ENCODE measurements around the gene GADD45GIP1.

Gene GADD45GIP1

GRCh38 chr19:12990853-12991252 lies 33.8 kb upstream of the GADD45GIP1 start:
- Histone ChIP-seq H3K4me2 (ENCODE audit: low read length) (no peak overlapping the region), H3K4me3 (ENCODE audit: low read length) (no peak overlapping the region), H3K9me2 (replicated peaks; ENCODE audit: control insufficient read depth, low read length) (no peaks in the 10 kb centered on the region), H4K20me1 (ENCODE audit: control insufficient read depth, insufficient read depth, low read depth, low read length) (no peaks in the 10 kb centered on the region), H3K27ac (ENCODE audit: low read depth, low read length) (no peak overlapping the region), H3F3A (ENCODE audit: control insufficient read depth, insufficient read depth) (no peaks in the 10 kb centered on the region), H3K36me3 (ENCODE audit: control insufficient read depth, low read length) (no peaks in the 10 kb centered on the region), H3K79me2 (ENCODE audit: control insufficient read depth, low read length) (no peaks in the 10 kb centered on the region), H3K27me3 (ENCODE audit: control insufficient read depth, low read length) (peaks cover 17% of the 10 kb centered on the region), H3K4me1 (ENCODE audit: control insufficient read depth, low read length) (no peaks in the 10 kb centered on the region), H3K9me3 (ENCODE audit: control insufficient read depth, insufficient read depth, low read length) (peaks cover 2% of the 10 kb centered on the region; the same call in 1 of the 2 replicates)
- TF ChIP-seq, protein P1, sequence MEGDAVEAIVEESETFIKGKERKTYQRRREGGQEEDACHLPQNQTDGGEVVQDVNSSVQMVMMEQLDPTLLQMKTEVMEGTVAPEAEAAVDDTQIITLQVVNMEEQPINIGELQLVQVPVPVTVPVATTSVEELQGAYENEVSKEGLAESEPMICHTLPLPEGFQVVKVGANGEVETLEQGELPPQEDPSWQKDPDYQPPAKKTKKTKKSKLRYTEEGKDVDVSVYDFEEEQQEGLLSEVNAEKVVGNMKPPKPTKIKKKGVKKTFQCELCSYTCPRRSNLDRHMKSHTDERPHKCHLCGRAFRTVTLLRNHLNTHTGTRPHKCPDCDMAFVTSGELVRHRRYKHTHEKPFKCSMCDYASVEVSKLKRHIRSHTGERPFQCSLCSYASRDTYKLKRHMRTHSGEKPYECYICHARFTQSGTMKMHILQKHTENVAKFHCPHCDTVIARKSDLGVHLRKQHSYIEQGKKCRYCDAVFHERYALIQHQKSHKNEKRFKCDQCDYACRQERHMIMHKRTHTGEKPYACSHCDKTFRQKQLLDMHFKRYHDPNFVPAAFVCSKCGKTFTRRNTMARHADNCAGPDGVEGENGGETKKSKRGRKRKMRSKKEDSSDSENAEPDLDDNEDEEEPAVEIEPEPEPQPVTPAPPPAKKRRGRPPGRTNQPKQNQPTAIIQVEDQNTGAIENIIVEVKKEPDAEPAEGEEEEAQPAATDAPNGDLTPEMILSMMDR (IDR thresholded peaks at IDR 0.05; ENCODE audit: low read depth, low read length, poor library complexity, severe bottlenecking) = no peak
- TF ChIP-seq EZH2phosphoT487 (IDR thresholded peaks at IDR 0.05; ENCODE audit: borderline replicate concordance, low read length) = no peak

DNA sequence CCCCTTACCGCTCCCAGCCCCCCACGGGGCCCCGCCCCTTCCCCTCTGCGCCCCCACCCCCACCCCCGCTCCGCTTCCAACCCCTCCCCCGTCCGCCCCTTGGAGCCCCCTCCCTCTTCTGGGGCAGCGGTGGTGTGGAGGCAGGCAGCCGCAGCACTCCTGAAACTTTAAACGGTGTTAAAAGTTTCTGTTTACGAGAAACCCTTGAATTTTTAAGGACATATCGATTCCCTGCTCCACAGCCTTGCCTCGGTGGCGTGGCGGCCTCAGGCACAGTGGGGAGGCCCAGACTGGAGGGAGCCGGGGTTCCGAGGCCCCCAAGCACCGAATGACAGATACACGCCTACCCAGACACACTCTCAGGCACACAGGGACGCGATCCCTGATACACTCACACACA lies 33.4 kb upstream of the GADD45GIP1 start:
- Histone ChIP-seq H3K4me1 (ENCODE audit: control insufficient read depth, low read length) (no peaks in the 10 kb centered on the region), H3K36me3 (ENCODE audit: control insufficient read depth, low read length) (no peaks in the 10 kb centered on the region), H3K27ac (ENCODE audit: low read depth, low read length) (no peak overlapping the region), H3K9me2 (replicated peaks; ENCODE audit: control insufficient read depth, low read length) (no peaks in the 10 kb centered on the region), H3K9me3 (ENCODE audit: control insufficient read depth, insufficient read depth, low read length) (peaks cover 2% of the 10 kb centered on the region; the same call in 1 of the 2 replicates), H3K79me2 (ENCODE audit: control insufficient read depth, low read length) (no peaks in the 10 kb centered on the region), H3F3A (ENCODE audit: control insufficient read depth, insufficient read depth) (no peaks in the 10 kb centered on the region), H3K4me2 (ENCODE audit: low read length) (no peak overlapping the region), H3K27me3 (ENCODE audit: control insufficient read depth, low read length) (peaks cover 18% of the 10 kb centered on the region), H3K4me3 (ENCODE audit: low read length) (no peak overlapping the region), H4K20me1 (ENCODE audit: control insufficient read depth, insufficient read depth, low read depth, low read length) (no peaks in the 10 kb centered on the region)
- TF ChIP-seq, protein P1 (IDR thresholded peaks at IDR 0.05; ENCODE audit: low read depth, low read length, poor library complexity, severe bottlenecking) = no peak
- no peak for TF ChIP-seq EZH2phosphoT487 (IDR thresholded peaks at IDR 0.05; ENCODE audit: borderline replicate concordance, low read length)

- TF ChIP-seq, protein P1 (IDR thresholded peaks at IDR 0.05; ENCODE audit: low read depth, low read length, poor library complexity, severe bottlenecking) = no peak
- no peak for TF ChIP-seq EZH2phosphoT487 (IDR thresholded peaks at IDR 0.05; ENCODE audit: borderline replicate concordance, low read length)
- Histone ChIP-seq H3K4me3 (ENCODE audit: low read length) (no peak overlapping the region), H4K20me1 (ENCODE audit: control insufficient read depth, insufficient read depth, low read depth, low read length) (no peaks in the 10 kb centered on the region), H3K36me3 (ENCODE audit: control insufficient read depth, low read length) (no peaks in the 10 kb centered on the region), H3K9me2 (replicated peaks; ENCODE audit: control insufficient read depth, low read length) (no peaks in the 10 kb centered on the region), H3K4me1 (ENCODE audit: control insufficient read depth, low read length) (peaks cover 4% of the 10 kb centered on the region), H3F3A (ENCODE audit: control insufficient read depth, insufficient read depth) (no peaks in the 10 kb centered on the region), H3K9me3 (ENCODE audit: control insufficient read depth, insufficient read depth, low read length) (peaks cover 2% of the 10 kb centered on the region; the same call in 1 of the 2 replicates), H3K4me2 (ENCODE audit: low read length) (no peak overlapping the region), H3K27ac (ENCODE audit: low read depth, low read length) (no peak overlapping the region), H3K79me2 (ENCODE audit: control insufficient read depth, low read length) (no peaks in the 10 kb centered on the region), H3K27me3 (ENCODE audit: control insufficient read depth, low read length) (peaks cover 18% of the 10 kb centered on the region)
Observed at GRCh38 chr19:12987781-12988180, 30.8 kb upstream of the GADD45GIP1 start.
